Right lobe of liver (tissue), 4 donors: ENCODE data around the gene SLC2A4.

Experiments
- CTCF ChIP-seq, 4 donors: fragments of 200-600 bp in 3 of 4; fragments of 450-650 bp in 1 of 4; IDR thresholded peaks; one replicate each; pipeline versions ENCODE4 v1.5.1 to v1.8.0; 2016 to 2022; ENCODE audit warnings: antibody characterized with exemption in 4 of 4, mild to moderate bottlenecking in 2 of 4
- POLR2A ChIP-seq: fragments of 450-650 bp; IDR thresholded peaks from one replicate; pipeline ENCODE4 v1.6.1; 2017; ENCODE audit warnings: antibody characterized with exemption, mild to moderate bottlenecking
- donor health status: DM: no; HTN: no; CAD: no.
- donor health status: DM: no; HTN: no; CAD: no.
- donor health status: DM: no; HTN: yes; CAD: no.

- TF ChIP-seq CTCF (IDR thresholded peaks at IDR 0.05): no peak
- TF ChIP-seq POLR2A: no peak
Observed at GRCh38 chr17:7329997-7330637, 48.6 kb downstream of the SLC2A4 start.
